DND-41 (cell line): ENCODE measurements around the gene SAMSN1.

ENCODE experiments used
- ATAC-seq: fragments of 200-7000 bp; cut with Tn5 transposase; 3 replicates; pipeline ENCODE4 v1.9.1; 2021; ENCODE audit warnings: low read depth; ENCODE audit not compliant: insufficient read depth
- DNase-seq: peaks from one replicate; pipeline ENCODE4 v3.0.0-alpha.2; 2020
- H2AFZ ChIP-seq: 2 replicates; pipeline ENCODE4 v1.6.0; 2012; ENCODE audit warnings: low read depth, low read length
- H3K27ac ChIP-seq: 2 replicates; pipeline ENCODE4 v1.5.1; 2012; ENCODE audit warnings: low read length, inconsistent platforms
- H3K27me3 ChIP-seq: fragments of 200-600 bp; sonication (generic); 2 replicates; pipeline ENCODE4 v1.6.0; 2012; ENCODE audit warnings: low read length, mild to moderate bottlenecking, inconsistent platforms; ENCODE audit not compliant: insufficient read depth, poor library complexity
- H3K36me3 ChIP-seq: 2 replicates; pipeline ENCODE4 v1.5.1; 2012; ENCODE audit warnings: low read length, inconsistent platforms; ENCODE audit not compliant: insufficient read depth
- H3K4me1 ChIP-seq: 2 replicates; pipeline ENCODE4 v1.5.1; 2012; ENCODE audit warnings: mild to moderate bottlenecking, low read length; ENCODE audit not compliant: insufficient read depth
- H3K4me2 ChIP-seq: 2 replicates; pipeline ENCODE4 v1.6.0; 2012; ENCODE audit warnings: mild to moderate bottlenecking, moderate library complexity, low read length, inconsistent platforms; ENCODE audit not compliant: insufficient read depth
- H3K4me3 ChIP-seq, 2 experiments: fragments of 200-600 bp in 1 of 2; shearing (Covaris generic) in 1 of 2; 2 replicates each; pipeline ENCODE4 v1.5.1; 2012 to 2016; ENCODE audit warnings: inconsistent platforms in 2 of 2, low read length in 2 of 2, mild to moderate bottlenecking in 2 of 2, low read depth in 1 of 2, moderate library complexity in 1 of 2
- H3K79me2 ChIP-seq: 2 replicates; pipeline ENCODE4 v1.6.0; 2012; ENCODE audit warnings: low read length, inconsistent platforms; ENCODE audit not compliant: insufficient read depth
- H3K9ac ChIP-seq: 2 replicates; pipeline ENCODE4 v1.6.0; 2012; ENCODE audit warnings: low read depth, mild to moderate bottlenecking, inconsistent platforms, low read length, moderate library complexity
- H3K9me3 ChIP-seq: 2 replicates; pipeline ENCODE4 v1.5.1; 2012; ENCODE audit warnings: low read length, moderate library complexity, mild to moderate bottlenecking, inconsistent platforms; ENCODE audit not compliant: insufficient read depth, severe bottlenecking
- H4K20me1 ChIP-seq: 2 replicates; pipeline ENCODE4 v1.6.0; 2012; ENCODE audit warnings: low read length; ENCODE audit not compliant: insufficient read depth
- CTCF ChIP-seq: IDR thresholded peaks from 2 replicates; pipeline ENCODE4 v1.5.1; 2012; ENCODE audit warnings: borderline replicate concordance, low read length, moderate library complexity, mild to moderate bottlenecking; ENCODE audit not compliant: poor library complexity, severe bottlenecking; ENCODE audit errors: extremely low read depth
- EZH2 ChIP-seq: IDR thresholded peaks from 3 replicates; pipeline ENCODE4 v1.6.1; 2012; ENCODE audit warnings: borderline replicate concordance, low read depth, mild to moderate bottlenecking, moderate library complexity, low read length, inconsistent platforms; ENCODE audit not compliant: severe bottlenecking

SAMSN1 gene

GRCh38 chr21:14560555-14560954 is 14.4 kb upstream of the SAMSN1 start:
- Histone ChIP-seq H3K9me3 (peaks cover 12% of the 10 kb centered on the region), H3K4me1 (peaks cover 34% of the 10 kb centered on the region), H2AFZ (peak overlapping the region; percentile 10; the same call in 1 of the 2 replicates), H3K27me3 (no peaks in the 10 kb centered on the region), H4K20me1 (no peaks in the 10 kb centered on the region), H3K27ac (peak overlapping the region; percentile 53), H3K79me2 (no peaks in the 10 kb centered on the region), H3K9ac (no peak overlapping the region), H3K4me3 (no peak overlapping the region), H3K36me3 (no peaks in the 10 kb centered on the region), H3K4me2 (no peak overlapping the region)
- ATAC-seq, result peak; percentile 83
- TF ChIP-seq EZH2, result no peak
- no peak for TF ChIP-seq CTCF
- no peak for DNase-seq

- H3K27me3 ChIP-seq, result no peaks in the 10 kb centered on the region
These were observed 14.0 kb upstream of the SAMSN1 start for GRCh38 chr21:14560139-14560538.

GRCh38 chr21:14559102-14559501 is 13.0 kb upstream of the SAMSN1 start:
- ATAC-seq (no peak), DNase-seq (no peak)
- no peaks in the 10 kb centered on the region for H3K79me2 ChIP-seq

More at GRCh38 chr21:14560139-14560538, 14.0 kb upstream of the SAMSN1 start:
- TF ChIP-seq CTCF, result no peak
- TF ChIP-seq EZH2, result no peak
- Histone ChIP-seq H3K36me3 (no peaks in the 10 kb centered on the region), H2AFZ (peak overlapping the region; percentile 10; the same call in 1 of the 2 replicates), H3K4me1 (peaks cover 38% of the 10 kb centered on the region), H3K9me3 (peaks cover 12% of the 10 kb centered on the region), H3K4me3 (no peak overlapping the region), H3K79me2 (no peaks in the 10 kb centered on the region), H3K4me2 (no peak overlapping the region), H4K20me1 (no peaks in the 10 kb centered on the region), H3K27ac (0 out of 2 replicates have a peak overlapping the region, but pooled peaks have one; percentile 21), H3K9ac (no peak overlapping the region)
- DNase-seq, result no peak
- ATAC-seq, result no peak

More at GRCh38 chr21:14559102-14559501, 13.0 kb upstream of the SAMSN1 start:
- peaks cover 46% of the 10 kb centered on the region for H3K4me1 ChIP-seq
- no peaks in the 10 kb centered on the region for H4K20me1 ChIP-seq
- H3K4me2 ChIP-seq, result no peak overlapping the region
- no peak overlapping the region for H3K4me3 ChIP-seq
- TF ChIP-seq EZH2 (no peak), CTCF (no peak)
- H3K9me3 ChIP-seq, result peaks cover 12% of the 10 kb centered on the region
- no peaks in the 10 kb centered on the region for H3K36me3 ChIP-seq
- no peaks in the 10 kb centered on the region for H3K27me3 ChIP-seq
- no peak overlapping the region for H3K9ac ChIP-seq
- H2AFZ ChIP-seq, result no peak overlapping the region; the same call in 1 of the 2 replicates
- no peak overlapping the region for H3K27ac ChIP-seq
